HepG2 (cell line): ENCODE data around the gene LRTM2. TPM values are rescaled to one million over a fixed set of nuclear protein-coding genes. Genes with fewer than 3 reads are reported as not detected.

ENCODE experiments used
- EEA1 ChIP-seq: sonication (generic); formaldehyde crosslinking; IDR thresholded peaks from 2 replicates; pipeline ENCODE4 v1.5.1; 2020; ENCODE audit warnings: mild to moderate bottlenecking, missing genetic modification reagents, borderline replicate concordance
- HMGA1 ChIP-seq: sonication (generic); formaldehyde crosslinking; conservative IDR thresholded peaks from 2 replicates; pipeline ENCODE4 v1.4.0; 2020; ENCODE audit warnings: missing genetic modification reagents
- SKIL ChIP-seq: sonication (generic); formaldehyde crosslinking; IDR thresholded peaks from 2 replicates; pipeline ENCODE4 v1.8.0; 2022; ENCODE audit warnings: missing genetic modification reagents, mild to moderate bottlenecking, moderate library complexity, borderline replicate concordance
- ZFP36 ChIP-seq: fragments of 150-350 bp; IDR thresholded peaks from 2 replicates; pipeline ENCODE4 v1.6.1; 2018; ENCODE audit warnings: borderline replicate concordance, low read length, low read depth; ENCODE audit not compliant: partially characterized antibody
- ZNF280B ChIP-seq: sonication (generic); formaldehyde crosslinking; IDR thresholded peaks from 2 replicates; pipeline ENCODE4 v1.5.0; 2020; ENCODE audit warnings: missing genetic modification reagents, mild to moderate bottlenecking, borderline replicate concordance
- ZNF383 ChIP-seq: sonication (generic); formaldehyde crosslinking; IDR thresholded peaks from 2 replicates; pipeline ENCODE4 v1.4.0; 2020; ENCODE audit warnings: missing genetic modification reagents, mild to moderate bottlenecking, borderline replicate concordance
- ZNF430 ChIP-seq: sonication (generic); formaldehyde crosslinking; IDR thresholded peaks from 2 replicates; pipeline ENCODE4 v1.9.0; 2021; ENCODE audit warnings: mild to moderate bottlenecking, missing genetic modification reagents
- ZNF672 ChIP-seq: sonication (generic); formaldehyde crosslinking; IDR thresholded peaks from 2 replicates; pipeline ENCODE4 v1.8.1; 2022; ENCODE audit warnings: missing genetic modification reagents
- ZNF878 ChIP-seq: sonication (generic); formaldehyde crosslinking; IDR thresholded peaks from 2 replicates; pipeline ENCODE4 v1.8.1; 2023; ENCODE audit warnings: mild to moderate bottlenecking, missing genetic modification reagents, moderate library complexity
- polyA plus RNA-seq, 8 experiments: library from polyadenylated mRNA; depleted of rRNA in 3 of 8; stranded (reverse) in 7 of 8; unstranded in 1 of 8; fragments of >200 nt; fragmentation: Illumina TruSeq in 4 of 8; extraction: Trizol in 4 of 8; gene quantifications; 2 replicates each; pipeline versions ENCODE4 v1.2.1 to v1.2.3, GENCODE V29; 2011 to 2016; ENCODE audit warnings: low read depth in 4 of 8, missing spikeins in 1 of 8, mixed read lengths in 1 of 8; ENCODE audit not compliant: insufficient read depth in 1 of 8
- total RNA-seq, 5 experiments: library from RNA; depleted of rRNA; stranded (reverse); fragments of >200 nt; fragmentation: Illumina TruSeq; extraction: Trizol; gene quantifications; 2 replicates each; pipeline ENCODE4 v1.2.3, GENCODE V29; 2016; ENCODE audit warnings: low read depth in 1 of 5

Gene LRTM2
- total and polyA plus RNA-seq, 2 of the 13 experiments (the other 11 are each of a cell fraction or from before 2014, with no cell fraction given), result 0.09 TPM; not detected in 1

- TF ChIP-seq ZFP36 (no peak), ZNF878 (no peak), HMGA1 (CRISPR knock-in tag) (no peak), ZNF430 (CRISPR knock-in tag) (no peak), ZNF383 (CRISPR knock-in tag) (no peak), EEA1 (CRISPR knock-in tag) (no peak), SKIL (CRISPR knock-in tag) (no peak), ZNF672 (CRISPR knock-in tag) (no peak), ZNF280B (no peak)
These were observed 14.0 kb downstream of the LRTM2 start (continued) for GRCh38 chr12:1834186-1834925.
